Tibial artery (tissue), 4 donors: Measurements from ENCODE around the gene SCP2.

Experiments
- DNase-seq, 2 donors: peaks; one replicate each; pipeline ENCODE4 v3.0.0-alpha.2; 2019
- H3K27ac ChIP-seq, 2 donors: fragments of 200-600 bp; sonication (generic) in 1 of 2; 1 replicate in 1 of 2; 2 replicates in 1 of 2; pipeline ENCODE4 v1.5.1; 2018 to 2019; ENCODE audit warnings: mild to moderate bottlenecking in 1 of 2
- H3K27me3 ChIP-seq, 2 donors: fragments of 200-600 bp; sonication (generic) in 1 of 2; one replicate each; pipeline versions ENCODE4 v1.5.1 to v1.6.0; 2016 to 2019
- H3K36me3 ChIP-seq, 3 donors: fragments of 200-600 bp; sonication (generic) in 2 of 3; one replicate each; pipeline ENCODE4 v1.5.1; 2016 to 2019; ENCODE audit warnings: mild to moderate bottlenecking in 2 of 3
- H3K4me1 ChIP-seq, 4 donors: fragments of 200-600 bp; sonication (generic) in 2 of 4; 1 replicate in 3 of 4; 2 replicates in 1 of 4; pipeline ENCODE4 v1.5.1; 2016 to 2019
- H3K4me3 ChIP-seq, 2 donors: fragments of 200-600 bp; sonication (generic) in 1 of 2; 1 replicate in 1 of 2; 2 replicates in 1 of 2; pipeline ENCODE4 v1.5.1; 2018 to 2019; ENCODE audit warnings: mild to moderate bottlenecking in 2 of 2
- H3K9me3 ChIP-seq, 3 donors: fragments of 200-600 bp; sonication (generic) in 1 of 3; one replicate each; pipeline ENCODE4 v1.5.1; 2016 to 2019
- intact Hi-C: fragments of 100-400 bp; cut with DNase I; formaldehyde crosslinking; loops from one replicate; pipeline ENCODE4 v1.15.0; 2023; ENCODE audit warnings: low total_unique reads
- TF ChIP-seq, protein P1 (sequence below), 2 experiments: fragments of 200-600 bp in 1 of 2; fragments of 450-650 bp in 1 of 2; IDR thresholded peaks; one replicate each; pipeline ENCODE4 v1.5.1; 2017 to 2019; ENCODE audit warnings: antibody characterized with exemption in 2 of 2, mild to moderate bottlenecking in 1 of 2, moderate library complexity in 1 of 2

The SCP2 gene

DNA sequence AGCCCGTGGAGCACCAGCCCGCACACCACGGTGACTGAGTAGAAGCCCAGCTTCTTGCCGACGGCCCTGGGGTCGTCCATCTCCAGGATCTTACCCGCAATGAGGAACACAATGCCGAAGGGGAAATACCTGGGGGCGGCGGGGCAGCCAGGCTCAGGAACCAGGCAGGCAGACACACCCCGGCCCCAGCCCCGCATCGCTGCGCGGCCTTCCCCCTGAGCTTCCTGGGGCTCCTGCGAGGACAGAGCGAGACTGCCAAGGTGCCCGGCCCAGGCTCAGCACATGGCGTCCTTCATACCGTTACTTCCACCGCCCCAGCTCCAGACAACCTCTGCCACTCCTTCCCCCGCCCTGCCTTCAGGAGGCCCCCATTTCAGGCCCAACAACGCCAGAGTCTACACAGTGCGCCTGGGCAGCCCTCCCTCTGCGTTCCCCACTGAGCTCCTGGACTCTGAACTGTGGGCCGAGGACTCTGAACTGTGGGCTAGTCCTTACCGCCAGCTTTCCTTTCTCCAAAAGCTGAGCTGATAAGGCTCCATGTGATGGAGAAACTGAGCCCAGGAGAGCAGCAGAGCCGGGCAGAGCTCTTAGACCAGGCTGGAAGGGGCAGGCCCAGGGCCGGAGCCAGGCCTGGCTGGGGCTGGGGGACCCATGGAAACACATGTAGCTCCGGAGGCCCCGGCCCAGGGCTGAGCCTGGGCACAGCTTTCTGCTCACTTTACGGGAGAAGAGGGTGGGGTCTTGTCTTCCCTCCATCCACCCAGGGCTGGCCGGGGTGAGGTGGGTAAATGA lies 165.8 kb downstream of the SCP2 start:
- TF ChIP-seq, protein P1, sequence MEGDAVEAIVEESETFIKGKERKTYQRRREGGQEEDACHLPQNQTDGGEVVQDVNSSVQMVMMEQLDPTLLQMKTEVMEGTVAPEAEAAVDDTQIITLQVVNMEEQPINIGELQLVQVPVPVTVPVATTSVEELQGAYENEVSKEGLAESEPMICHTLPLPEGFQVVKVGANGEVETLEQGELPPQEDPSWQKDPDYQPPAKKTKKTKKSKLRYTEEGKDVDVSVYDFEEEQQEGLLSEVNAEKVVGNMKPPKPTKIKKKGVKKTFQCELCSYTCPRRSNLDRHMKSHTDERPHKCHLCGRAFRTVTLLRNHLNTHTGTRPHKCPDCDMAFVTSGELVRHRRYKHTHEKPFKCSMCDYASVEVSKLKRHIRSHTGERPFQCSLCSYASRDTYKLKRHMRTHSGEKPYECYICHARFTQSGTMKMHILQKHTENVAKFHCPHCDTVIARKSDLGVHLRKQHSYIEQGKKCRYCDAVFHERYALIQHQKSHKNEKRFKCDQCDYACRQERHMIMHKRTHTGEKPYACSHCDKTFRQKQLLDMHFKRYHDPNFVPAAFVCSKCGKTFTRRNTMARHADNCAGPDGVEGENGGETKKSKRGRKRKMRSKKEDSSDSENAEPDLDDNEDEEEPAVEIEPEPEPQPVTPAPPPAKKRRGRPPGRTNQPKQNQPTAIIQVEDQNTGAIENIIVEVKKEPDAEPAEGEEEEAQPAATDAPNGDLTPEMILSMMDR (IDR thresholded peaks at IDR 0.05): no peak
- Histone ChIP-seq H3K9me3 (no peaks in the 10 kb centered on the region), H3K4me1 (peaks cover 0 to 18% (median 4%) of the 10 kb centered on the region in 4 donors), H3K27ac (no peak overlapping the region), H3K4me3 (no peak overlapping the region), H3K36me3 (no peaks in the 10 kb centered on the region), H3K27me3 (no peaks in the 10 kb centered on the region)
- intact Hi-C loops: no loop called here
- DNase-seq: no peak

DNA sequence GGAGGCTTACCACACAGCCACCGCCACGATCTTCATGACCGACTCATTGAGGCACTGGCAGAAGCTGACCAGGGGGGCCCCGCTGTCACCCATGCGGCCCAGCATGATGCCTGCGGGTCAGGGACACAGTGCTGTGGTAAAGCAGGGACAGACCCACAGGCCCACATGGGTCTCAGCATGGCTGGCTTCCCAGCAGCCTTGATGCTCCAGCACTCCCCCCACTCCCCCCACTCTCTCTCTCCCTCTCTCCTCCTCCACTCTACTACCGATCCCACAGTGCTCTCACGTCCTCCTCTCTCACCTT lies 166.3 kb downstream of the SCP2 start:
- Histone ChIP-seq H3K4me3 (no peak overlapping the region), H3K9me3 (no peaks in the 10 kb centered on the region), H3K36me3 (no peaks in the 10 kb centered on the region), H3K4me1 (peaks cover 0 to 18% (median 4%) of the 10 kb centered on the region in 4 donors), H3K27me3 (no peaks in the 10 kb centered on the region), H3K27ac (no peak overlapping the region)
- intact Hi-C loops: no loop called here
- TF ChIP-seq, protein P1 (IDR thresholded peaks at IDR 0.05): no peak
- DNase-seq: no peak

DNA sequence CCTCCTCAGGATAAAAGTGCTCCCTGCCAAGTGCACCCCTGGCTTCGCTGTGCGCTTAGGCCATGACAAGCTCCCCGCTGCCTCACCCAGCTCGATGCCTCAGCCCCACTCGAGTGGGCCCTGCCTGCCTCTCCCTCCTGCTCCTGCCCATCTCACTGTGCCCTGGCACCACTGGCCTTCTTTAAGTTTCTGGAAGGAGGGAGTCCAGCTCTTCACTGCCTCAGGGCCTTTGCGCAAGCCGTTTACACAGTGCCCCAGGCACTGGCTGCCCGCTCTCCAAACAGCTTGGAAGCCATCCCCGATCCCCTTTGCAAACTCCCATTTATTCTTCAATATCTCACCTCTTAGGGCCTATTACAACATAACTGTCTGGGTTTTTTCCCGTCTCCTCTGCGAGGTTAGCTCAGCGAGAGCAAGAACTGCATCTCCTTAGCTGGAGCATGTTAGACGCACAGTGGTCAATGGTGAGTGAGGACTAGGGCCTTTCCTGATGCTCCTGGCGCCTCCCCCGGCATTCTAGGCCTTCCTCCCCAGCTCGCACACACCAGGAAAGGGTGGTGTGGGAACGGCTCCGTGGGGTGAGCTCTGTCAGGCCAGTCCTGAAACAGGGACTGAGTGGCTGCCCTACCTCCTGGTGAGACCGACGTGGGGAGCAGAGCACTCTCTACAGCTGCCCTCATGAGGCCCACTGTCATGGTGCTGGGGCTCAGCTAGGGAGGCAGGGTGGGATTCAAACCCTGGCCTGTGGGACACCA lies 166.9 kb downstream of the SCP2 start:
- no peaks in the 10 kb centered on the region for H3K9me3 ChIP-seq
- intact Hi-C loops: no loop called here
- H3K4me3 ChIP-seq: no peak overlapping the region
- H3K27me3 ChIP-seq: no peaks in the 10 kb centered on the region
- no peaks in the 10 kb centered on the region for H3K36me3 ChIP-seq
- TF ChIP-seq, protein P1 (IDR thresholded peaks at IDR 0.05): no peak
- H3K4me1 ChIP-seq: peaks cover 0 to 18% (median 4%) of the 10 kb centered on the region in 4 donors
- DNase-seq: no peak
- H3K27ac ChIP-seq: no peak overlapping the region

DNA sequence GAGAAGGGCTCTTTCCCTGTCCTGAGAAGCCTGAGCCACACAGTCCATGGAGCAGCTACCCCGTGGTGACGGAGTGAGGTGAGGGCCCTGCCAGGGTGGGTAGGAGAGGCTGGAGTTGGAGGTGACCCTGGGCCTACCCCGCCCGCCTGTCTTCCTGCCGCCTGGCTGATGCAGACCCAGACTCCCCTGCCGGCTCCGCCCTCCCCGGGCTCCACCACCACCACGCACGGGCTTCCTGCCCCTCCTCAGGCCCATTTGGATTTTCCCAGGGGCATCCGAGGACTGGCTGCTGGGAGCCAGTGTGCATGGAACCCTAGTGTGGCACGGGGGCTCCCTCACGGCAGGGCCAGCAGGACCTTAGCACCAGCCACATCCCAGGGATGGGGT lies 167.4 kb downstream of the SCP2 start:
- no peak overlapping the region for H3K27ac ChIP-seq
- intact Hi-C loops: no loop called here
- DNase-seq: no peak

More for the DNA sequence above, 167.4 kb downstream of the SCP2 start:
- Histone ChIP-seq H3K4me3 (no peak overlapping the region), H3K36me3 (no peaks in the 10 kb centered on the region), H3K27me3 (no peaks in the 10 kb centered on the region), H3K9me3 (no peaks in the 10 kb centered on the region), H3K4me1 (peaks cover 0 to 18% (median 4%) of the 10 kb centered on the region in 4 donors)
- TF ChIP-seq, protein P1 (IDR thresholded peaks at IDR 0.05): no peak
